Measurements from ENCODE around the gene SMAD7.
A peak's percentile ranks its signal among the peaks of the same experiment; 100 is the strongest.

SMAD7 gene

DNA sequence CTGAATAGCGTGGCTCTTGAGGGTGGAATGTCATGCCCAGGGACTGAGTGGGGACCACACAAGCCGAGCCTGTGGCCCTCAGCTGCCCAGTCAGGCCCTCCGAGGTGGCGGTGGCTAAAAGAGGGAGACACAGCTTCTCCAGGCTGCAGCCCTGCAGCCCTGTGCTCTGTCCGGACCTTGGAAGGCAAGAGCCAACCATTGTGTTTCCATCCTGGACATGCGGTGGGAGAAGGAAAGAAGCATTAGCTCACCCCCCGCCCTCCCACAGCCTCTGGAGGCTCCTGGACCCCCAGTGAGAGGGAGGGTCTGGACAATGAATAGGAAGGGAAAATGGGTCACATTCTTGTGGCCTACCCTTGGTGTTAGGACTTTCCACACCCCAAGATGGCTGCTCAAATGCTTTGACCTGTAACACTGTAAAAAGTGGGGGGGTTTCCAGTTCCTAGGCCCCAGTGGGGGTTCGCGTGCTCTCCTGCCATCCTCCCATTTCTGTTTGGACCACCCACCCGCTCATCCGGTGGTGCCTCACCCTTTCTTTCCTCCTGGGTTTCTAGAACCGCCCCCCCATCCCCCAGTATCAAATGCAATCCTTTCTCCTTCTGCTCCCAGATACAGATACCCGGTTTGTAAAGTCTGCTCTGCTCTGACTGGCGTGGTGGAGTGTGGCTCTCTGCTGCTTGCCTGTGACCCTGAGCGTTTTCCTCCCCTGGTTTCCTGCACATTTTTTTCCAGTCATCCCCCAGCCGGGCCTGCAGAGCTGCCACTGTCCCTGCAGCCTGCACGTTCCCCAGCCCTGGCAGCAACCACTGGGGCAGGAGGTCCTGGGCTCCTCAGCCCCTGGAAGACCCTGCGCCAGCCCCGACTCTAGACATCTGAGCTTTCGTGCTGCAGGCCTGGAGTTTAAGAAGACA is 36.3 kb upstream of the SMAD7 start:
- DNase-seq = no peak

DNA sequence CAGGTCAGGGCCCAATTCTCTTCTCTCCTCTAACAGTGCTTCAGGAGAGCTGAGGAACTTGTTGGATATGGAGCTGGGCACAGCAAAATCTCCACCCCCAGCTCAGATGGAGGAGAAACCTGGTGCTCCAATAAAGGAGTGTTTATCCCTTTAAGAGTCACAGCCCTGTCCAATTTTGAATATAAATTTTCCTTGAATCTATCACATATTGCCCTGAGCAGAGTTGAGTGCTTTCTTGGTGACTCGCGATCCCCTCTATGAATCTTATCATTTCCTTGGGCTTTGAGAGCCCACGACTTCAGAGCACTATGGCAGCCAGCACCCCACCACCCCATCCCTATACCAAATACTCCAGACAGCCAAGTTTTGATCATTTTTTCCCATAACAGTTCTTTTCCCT is 34.4 kb upstream of the SMAD7 start:
- DNase-seq = no peak

DNA sequence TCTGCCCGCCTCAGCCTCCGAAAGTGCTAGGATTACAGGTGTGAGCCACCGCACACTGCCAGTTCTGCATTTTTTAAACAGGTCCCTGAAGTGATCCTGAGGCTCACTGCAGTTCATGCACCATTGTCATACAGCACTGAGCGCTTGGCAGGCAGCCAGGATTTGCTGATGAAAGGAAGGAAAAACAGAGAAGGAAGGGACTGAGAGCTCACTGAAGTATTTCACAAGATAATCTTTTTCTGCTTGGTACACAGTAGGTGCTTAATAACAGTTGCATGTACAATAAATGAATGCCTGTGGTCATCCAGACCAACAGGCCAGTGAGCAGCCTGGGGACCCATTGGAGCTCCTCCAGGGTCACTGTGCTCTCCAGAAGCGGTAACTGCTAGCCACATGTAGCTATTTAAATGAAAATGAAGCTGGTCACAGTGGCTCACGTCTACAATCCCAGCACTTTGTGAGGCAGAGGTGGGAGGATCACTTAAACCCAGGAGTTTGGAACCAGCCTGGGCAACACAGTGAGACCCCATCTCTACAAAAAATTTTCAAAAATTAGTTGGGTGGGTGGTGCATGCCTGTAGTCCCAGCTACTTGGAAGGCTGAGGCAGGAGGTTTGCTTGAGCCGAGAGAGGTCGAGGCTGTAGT is 33.1 kb upstream of the SMAD7 start:
- DNase-seq = peak; percentile 33 to 69

DNA sequence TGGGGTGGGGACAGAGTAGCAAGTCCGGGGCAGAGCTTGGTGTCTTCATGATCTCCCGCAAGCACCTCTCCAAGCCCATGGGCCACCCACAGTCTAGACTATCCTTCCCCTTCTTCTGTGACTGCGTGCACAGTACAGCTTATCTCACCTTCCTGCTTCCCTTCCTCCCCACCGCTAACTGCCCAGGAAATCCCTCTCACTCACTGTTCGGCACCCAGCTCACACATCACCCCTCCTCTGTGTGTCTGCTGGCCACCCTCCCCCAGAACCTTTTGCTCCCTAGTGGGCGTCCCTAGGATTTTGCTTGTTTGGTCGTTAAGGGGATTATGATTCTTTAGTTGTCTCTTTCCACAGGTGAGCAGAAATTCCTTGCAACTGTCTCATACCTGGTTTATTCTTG is 31.5 kb upstream of the SMAD7 start:
- no peak for DNase-seq

DNA sequence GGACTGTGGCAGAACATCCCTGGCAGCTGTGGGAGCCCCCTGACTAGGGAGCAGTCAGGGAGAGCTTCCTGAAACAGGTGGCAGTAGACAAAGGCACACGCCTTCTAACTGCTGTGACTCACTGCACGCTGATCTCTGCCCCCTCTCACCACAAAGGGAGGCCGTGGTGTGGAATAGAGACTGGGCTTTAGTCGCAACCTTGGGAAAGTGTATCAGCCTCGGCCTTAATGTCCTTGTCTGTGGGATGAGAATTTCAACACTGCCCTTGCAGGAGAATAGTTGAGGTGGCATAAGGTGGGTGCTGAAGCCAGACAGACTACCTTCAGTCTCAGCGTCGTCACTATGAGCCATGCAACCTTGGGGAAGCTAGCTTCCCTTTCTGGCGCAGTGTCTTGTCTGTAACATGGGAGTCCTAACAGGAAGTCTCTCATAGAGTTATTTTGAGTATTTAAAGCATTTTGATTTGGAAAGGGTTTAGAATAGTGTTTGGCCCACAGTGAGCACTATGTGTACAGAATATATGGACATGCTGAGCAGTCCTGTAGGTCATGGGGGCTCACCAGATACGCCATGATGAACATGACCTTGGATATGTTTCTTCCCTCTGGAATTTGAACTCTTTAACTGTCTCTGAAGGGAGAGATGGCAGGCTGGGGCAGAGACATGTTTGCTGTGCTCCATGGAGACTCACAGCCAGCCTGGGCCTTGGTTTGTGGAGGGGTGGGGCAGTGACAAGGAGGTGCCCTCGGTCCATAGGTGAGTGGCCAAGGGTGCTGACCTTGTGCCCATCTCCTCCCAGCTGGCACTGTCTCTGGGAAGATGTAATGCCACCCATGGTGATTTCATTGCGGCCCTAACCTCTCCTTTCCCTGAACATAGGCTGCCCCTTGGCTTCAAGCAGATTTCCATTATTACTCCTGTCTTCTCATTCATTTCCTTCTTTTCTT is 29.5 kb upstream of the SMAD7 start:
- no peak for DNase-seq

DNA sequence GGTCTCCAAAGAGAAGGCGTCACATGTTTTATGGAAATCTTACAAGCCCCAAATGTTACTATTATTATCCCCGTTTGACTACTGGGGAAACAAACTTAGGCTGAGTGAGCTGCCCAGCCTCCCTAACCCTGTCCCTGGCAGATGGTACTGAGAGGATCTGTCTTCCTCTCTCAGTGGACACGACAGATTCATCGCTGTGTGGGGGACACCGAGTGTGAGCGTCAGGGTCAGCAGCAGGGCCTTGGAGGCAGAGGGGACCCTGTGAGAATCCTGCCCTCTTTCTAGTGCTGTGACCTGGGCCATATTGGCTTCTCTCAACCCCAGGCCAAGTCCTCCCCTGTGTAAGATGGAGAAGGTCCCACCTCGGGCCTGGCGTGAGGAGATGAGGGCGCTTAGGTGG is 27.1 kb upstream of the SMAD7 start:
- DNase-seq = no peak

DNA sequence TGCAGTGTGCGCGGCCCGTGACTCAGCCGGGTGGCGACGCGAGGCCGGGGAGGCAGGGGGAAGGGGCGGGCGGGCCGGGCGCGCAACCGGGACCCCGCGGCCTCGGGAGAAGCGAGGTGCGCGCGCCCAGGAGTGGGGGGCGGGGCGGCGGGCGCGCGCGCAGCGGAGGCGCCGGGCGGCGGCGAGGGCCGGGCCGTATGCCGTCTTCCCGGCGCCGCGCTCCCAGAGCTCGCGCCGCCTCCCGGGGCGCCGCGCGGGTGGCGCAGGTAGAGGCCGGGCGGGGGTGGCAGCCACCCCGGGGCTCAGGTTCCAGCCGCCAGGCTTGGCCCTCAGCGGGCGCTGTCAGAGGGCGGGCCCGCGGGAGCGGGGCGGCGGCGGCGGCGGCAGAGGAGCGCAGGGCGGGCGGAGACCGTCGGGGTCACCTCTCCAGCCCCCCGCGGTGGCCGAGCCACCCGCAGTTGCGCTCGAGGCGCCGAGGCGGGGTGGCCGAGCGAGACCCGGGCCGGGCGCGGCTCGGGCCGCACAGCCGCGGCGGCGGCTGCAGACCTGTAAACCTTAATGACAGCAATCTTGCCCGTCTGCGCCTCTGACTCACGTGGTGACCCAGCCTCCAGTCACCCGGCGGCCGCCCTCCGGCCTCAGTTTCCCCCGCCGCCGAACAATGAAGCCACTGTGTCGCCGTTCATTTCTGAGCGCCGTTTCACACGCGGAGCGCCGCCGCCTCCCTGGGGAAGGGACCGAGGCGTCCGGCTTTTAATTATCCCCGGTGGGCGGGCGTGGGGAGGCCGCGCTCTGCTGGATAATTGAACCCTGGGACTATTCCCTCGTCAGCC is 25.3 kb upstream of the SMAD7 start:
- peak in 1 of 2 experiments; percentile 55 for DNase-seq

DNA sequence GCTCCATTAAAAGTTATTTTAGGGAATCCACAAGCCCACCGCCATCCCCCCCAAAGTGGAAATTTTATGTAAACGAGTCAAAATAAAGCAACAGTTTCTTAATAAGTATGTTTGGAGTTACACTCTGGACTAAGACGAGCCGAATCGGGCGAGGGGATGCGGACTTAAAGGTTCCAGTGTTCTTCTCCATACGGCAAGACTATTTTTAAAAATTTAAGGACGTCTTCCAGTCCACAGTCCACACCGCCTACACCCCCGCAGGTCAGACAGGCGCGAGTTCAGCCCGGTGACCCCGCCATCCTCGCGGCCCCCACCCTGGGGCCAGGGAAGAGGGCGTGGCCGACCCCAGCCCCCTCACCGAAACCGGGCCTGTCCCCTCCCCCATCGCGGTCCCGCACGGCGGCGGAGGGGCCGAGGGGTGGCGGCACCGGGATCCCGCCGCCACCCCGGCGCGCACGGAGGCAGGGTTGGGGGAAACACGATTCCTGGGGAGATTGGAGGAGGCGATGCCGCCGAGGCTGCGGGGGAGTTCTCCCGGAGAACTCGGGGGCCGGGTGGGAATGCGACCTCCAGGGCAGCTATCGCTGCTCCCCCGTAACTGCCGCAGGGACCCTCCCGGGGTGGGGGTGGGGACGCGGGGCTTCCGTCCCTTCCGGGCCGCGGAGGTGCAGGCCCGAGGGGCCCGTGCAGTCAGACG is 24.5 kb upstream of the SMAD7 start:
- DNase-seq = no peak

DNA sequence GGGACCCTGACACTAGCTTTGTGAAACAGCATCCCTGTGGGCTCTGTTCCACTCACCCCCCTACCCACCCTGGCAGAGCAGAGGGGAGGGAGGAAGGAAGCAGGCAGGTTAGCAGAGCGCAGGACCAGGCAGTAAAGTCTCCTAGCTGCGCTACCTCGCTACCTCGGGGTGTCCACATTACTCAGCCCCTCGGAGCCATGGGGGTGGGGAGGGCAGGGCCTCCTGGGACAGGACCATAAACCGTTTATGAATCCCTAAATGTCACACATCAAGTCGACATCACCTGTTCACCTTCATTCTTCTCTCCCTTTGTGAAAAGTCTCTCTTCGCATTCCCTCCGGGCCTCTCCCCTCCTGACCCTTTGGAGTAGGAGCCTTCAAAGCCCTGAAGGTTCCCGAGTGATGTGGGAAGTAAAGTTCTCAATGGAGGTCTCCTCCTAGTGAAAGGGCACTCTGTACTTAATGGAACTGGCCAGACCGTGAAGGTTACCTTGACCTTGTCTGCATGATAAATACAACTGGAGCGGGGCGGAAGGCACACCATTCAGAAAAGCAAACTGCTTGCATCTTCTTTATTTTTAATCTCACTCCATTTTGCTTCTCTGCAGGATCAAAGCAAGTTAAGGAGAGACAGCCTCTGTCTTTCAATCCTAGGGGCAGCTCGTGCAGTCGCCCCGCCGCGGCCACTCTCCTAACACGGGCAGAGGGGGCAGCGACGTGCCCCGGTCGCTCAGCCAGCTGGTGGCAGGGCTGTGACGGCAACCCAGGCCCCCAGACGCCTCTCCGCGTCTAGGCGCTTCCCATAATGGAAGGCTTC is 23.7 kb upstream of the SMAD7 start:
- DNase-seq = no peak

DNA sequence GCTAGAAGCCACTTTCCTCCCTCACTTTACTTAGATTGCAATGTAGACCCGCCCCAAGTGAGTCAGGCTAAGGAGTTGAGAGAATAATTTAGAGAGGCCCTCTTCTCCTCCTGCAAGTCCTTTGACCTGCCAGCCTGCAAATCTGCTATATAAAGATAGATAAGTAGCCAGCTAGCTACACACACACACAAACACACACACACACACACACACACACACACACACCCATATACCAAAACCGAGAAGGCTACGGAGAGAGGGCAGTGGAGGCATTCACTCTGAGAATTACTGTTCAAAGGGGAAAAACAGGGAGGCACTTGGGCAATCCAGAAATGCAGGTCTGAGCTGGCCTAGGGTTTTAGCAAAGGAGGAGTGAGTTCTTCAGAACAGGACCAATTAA is 23.0 kb upstream of the SMAD7 start:
- DNase-seq = no peak

DNA sequence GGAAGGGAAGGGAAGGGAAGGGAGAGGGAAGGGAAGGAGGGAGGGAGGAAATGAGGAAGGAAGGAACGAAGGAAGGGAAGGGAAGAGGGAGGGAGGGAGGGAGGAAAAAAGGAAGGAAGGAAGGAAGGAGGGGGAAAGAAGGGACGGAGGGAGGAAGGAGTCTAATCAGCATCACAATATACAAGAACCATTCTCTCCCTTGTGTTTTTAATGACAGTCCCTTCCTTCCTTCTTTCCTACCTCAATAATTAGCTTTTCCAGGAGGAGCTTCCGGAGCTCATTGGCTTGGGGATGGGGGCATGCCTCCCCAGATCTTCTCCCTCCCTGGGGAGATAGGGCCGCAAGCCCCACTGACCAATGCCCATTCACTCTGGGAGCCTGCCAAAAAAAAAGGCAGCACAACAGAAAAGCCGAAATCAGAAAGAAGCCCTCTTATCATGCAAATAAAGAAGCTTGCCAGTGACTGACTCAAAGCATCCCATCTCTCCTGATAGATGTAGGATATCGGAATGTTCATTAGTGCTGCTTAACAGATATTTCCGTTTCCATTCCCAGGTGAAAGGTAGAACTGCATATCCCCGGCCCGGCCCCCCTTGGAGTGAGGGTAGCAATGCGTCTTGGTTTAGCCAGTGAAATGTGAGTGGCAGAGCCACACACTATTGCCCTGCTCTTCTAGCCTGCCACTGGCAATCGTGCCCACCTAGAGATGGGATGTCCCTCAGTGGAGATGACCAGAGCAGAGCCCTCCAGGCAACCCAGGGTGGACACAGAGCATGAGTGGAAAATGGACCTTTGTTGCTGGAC is 17.8 kb upstream of the SMAD7 start:
- DNase-seq = no peak

DNA sequence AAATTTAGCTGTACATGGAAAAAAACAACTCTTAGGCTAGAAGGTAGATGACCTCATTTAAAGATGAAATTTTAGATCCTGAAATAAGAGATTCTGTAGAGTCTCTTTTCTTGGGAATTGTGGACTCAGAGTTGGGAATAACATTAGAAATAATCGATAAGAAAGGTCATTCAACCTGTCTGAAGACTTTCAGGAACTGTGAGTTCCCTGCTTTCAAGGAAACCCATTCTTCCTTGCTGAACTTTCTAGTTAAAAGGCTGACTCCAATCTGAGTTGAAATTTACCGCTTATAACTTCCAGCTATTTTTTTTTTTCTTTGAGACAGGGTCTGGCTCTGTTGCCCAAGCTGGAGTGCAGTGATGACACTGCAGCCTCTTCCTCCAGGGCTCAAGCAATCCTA is 16.8 kb upstream of the SMAD7 start:
- DNase-seq = no peak

DNA sequence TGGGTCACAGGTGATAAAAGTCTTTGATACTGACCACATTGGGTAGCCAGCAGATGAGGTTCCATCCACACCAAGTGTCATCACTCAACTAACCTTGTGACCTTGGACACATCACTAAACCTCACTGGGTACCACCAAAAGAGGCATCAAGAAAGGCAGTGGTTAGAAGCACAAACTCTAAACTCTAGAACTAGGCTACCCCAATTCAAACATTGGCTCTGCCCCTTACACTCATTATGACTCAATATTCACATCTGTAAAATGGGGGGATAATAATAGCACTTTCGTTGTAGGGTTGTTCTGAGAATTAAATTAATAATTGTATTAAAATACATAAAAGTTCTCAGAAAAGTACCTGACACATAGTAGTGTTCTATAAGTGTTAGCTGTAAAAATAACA is 15.8 kb upstream of the SMAD7 start:
- DNase-seq = no peak

DNA sequence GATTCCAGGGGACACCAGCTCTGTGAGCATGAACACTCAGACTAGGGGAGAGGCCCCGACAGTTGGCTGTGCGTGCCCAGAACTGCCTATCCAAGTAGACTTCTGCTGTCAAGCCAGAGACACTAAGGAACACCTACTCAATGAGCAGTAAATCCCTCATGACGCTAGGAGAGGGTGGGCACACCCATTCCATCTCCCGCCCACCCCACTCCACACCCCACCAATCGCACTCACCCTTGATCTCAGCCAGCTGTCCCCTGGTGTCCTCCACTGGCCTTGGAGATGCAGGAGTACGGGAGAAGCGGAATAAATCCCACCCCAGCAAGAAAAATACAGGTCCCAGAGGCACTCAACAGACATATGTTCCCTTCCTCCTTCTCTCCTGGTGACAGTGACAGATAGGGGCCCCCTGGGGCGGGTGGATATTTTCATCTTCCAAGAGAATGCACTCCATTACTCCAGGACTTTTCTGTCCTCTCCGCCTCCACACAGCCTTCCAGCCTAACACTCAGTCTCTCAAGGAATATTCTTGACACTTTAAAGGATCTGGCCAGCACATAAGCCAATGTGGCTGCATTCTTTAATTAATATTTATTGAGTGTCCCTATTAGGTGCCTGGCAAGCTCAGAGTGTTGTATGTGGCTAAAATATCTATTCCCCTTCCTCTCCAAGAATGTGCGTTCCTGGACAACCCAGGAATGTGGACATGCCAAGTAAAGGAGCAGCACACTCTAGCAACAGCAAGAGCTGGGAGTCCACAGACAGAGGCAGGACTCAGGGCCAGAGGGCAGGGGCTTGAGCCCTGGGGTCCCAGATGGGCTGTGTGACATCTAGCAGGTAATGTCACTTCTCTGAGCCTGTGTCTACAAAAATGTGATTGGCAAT is 13.1 kb upstream of the SMAD7 start:
- no peak for DNase-seq

DNA sequence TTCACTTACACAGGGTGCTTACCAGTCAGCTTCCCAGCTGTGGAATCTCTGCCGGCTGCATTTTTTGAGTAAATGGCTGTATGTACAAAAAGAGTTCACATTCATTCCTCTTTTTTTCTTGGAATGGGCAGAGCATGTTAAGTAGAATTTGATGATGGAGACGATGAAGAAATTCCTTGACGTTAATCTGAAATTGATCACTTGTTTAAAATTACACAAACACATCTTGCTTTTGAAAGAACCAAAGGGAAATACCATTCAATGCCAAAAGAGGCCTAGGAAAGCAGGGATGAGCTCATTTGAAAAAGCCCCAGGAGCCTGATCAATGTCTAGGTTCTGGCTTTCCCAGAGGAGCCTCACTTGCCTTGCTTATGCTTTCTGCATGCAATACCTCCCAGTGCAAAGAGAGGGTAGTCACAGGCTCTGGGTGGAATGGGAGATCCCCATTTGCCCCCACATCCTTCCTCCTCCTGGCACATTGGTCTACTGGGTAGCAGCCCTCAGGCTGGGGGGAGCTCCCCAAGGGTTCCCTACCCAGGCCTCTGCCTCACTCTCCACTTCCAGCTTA is 12.3 kb upstream of the SMAD7 start:
- DNase-seq = no peak

DNA sequence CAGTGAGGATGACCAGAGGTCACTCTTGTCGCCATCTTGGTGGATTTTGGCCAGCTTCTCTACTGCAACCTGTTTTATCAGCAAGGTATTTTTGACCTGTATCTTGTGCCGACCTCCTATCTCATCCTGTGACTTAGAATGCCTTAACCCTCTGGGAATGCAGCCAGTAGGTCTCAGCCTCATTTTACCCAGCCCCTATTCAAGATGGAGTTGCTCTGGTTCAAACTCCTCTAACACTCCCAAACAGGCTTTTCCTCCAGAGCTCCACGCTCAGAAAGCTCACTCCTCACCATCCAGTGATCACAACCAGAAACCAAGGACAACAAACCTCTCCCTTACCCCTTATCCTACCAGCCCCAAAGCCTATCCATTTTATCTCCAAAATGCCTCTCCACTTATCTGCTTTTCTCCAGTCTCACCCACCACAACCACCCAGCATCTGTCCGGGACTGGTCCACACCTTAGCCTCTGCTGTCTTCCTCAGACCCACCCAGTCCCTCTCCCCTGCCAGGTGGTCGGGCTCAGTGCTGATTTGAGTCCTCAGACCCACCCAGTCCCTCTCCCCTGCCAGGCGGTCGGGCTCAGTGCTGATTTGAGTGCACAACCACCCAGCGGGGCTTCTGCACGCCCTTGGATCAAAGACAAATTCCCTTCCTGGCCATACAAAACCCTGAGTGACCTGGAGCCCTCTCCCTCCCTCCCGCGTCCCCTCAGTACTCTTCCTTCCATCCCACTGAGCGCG is 11.7 kb upstream of the SMAD7 start:
- no peak for DNase-seq

DNA sequence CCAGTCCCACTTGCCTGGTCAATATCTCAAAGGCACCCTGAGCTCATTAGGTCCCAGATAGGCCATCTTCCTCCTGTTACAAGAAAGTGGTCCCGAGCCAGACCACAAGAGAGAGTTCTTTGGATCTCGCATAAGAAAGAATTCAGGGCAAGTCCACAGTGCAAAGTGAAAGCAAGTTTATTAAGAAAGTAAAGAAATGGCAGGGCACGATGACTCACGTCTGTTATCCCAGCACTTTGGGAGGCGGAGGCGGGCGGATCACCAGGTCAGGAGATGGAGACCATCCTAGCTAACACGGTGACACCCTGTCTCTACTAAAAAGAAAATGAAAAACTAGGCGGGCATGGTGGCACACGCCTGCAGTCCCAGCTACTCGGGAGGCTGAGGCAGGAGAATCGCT is 10.8 kb upstream of the SMAD7 start:
- DNase-seq = no peak

Measured in SHP77 (cell line).